Fibroblast of lung (primary cell): ENCODE data around the gene PDE10A.

Experiments used
- EZH2 ChIP-seq: IDR thresholded peaks from 2 replicates; pipeline ENCODE4 v1.5.1; 2012; ENCODE audit warnings: low read length, control low read depth, mild to moderate bottlenecking; ENCODE audit errors: missing control alignments
- TF ChIP-seq, protein P1 (sequence below), 2 donors: IDR thresholded peaks in 1 of 2; conservative IDR thresholded peaks in 1 of 2; 1 replicate in 1 of 2; 2 replicates in 1 of 2; pipeline ENCODE4 v1.5.1; 2011 to 2012; ENCODE audit warnings: low read length in 2 of 2, control low read depth in 1 of 2, inconsistent platforms in 1 of 2, low read depth in 1 of 2, mild to moderate bottlenecking in 1 of 2

DNA sequence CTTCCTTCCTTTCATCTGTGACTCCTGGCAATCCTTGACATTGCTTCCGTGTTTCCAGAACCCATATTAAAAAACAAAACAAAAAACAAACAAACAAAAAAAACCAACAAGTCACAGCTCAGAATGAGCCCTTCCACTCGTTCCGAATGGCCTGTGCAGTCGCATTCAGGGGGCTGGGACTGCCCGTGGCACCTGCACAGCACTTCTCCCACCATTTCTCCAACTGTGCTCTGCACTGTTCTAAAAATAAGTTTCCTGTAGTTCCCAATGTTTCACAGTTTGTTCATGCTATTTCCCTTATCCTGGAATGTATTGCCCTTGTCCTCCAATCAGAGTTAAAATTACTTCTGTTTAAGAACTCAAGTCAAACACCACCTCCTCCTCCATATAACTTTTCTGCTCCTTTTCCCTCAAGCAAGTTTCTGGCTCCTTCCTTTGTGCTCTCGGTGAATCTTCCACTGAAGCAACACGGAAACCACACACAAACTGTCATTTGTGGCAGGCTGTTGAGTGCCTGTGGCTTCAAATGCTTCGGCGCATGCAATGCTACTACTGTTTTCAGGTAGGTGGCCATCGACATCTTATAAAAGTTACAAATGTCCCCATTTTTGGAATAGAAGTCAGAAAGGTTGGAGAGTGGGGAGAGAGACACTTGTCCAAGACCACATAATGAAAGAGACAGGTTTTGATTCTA lies 57.7 kb downstream of the PDE10A start:
- TF ChIP-seq, protein P1, sequence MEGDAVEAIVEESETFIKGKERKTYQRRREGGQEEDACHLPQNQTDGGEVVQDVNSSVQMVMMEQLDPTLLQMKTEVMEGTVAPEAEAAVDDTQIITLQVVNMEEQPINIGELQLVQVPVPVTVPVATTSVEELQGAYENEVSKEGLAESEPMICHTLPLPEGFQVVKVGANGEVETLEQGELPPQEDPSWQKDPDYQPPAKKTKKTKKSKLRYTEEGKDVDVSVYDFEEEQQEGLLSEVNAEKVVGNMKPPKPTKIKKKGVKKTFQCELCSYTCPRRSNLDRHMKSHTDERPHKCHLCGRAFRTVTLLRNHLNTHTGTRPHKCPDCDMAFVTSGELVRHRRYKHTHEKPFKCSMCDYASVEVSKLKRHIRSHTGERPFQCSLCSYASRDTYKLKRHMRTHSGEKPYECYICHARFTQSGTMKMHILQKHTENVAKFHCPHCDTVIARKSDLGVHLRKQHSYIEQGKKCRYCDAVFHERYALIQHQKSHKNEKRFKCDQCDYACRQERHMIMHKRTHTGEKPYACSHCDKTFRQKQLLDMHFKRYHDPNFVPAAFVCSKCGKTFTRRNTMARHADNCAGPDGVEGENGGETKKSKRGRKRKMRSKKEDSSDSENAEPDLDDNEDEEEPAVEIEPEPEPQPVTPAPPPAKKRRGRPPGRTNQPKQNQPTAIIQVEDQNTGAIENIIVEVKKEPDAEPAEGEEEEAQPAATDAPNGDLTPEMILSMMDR (conservative IDR thresholded peaks at IDR 0.05 in 1 of 2, IDR thresholded peaks at IDR 0.05 in 1 of 2; ENCODE audit: low read depth in 1 of 2, low read length in 2 of 2), result no peak
- TF ChIP-seq EZH2, result no peak
